ENCODE data around the gene CTDP1. TPM values are rescaled to one million over a fixed set of nuclear protein-coding genes. Genes with fewer than 3 reads are reported as not detected.

The CTDP1 gene
- total RNA-seq, 4 donors from 2014 or later: 16.7 to 25.3 (median 21.6) TPM

DNA sequence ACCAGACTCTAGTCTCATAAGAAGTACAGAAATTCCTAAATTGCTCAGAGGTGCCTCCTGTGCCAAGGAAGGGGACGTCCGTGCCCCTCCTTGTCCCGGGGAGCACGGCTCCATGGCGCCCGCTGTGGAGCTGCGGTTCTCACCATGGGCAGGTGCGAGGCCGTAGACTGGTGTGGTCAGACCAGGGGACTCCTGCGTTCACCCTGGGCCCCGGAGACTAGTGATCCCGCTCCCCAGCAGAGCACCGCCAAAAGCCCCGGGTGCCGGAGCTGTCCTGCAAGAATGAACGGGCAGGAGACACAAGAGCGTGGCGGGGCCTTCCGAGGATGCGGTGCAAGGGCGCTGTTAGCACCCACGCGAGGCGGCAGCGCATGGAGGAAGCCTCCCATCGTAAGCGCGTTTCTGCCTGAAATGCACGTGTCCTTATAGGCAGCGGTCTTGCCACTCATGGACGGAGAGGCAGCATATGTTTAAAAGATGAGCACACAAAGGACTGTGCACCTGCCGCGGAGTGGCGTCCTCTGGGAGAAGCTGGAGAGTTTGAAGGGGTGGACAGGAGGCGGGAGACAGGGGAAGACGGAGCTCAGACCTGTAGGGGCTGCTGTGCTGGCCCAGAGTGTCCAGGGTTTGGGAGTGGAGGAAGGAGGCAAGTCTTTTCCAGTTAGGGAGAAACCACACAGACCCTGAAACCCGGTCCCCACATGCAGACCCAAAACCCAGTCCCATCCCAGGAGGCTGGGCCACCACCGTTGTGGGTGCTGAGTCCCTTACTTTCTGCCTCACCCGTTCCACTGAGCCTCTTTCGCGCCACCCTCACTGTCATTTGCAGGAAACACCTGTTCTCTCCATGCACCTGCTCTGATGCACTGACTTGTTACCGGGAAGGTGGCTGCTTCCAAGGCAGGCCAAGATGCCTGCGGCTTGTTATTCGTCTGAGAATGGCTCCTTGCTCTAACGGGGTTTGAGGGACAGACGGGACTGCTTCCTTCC, 110.6 kb downstream of the CTDP1 start:
- H3K27me3 ChIP-seq: peaks cover 75% of the 10 kb centered on the region
- peaks cover 0 to 15% (median 7%) of the 10 kb centered on the region in 3 donors for H3K4me1 ChIP-seq
- ATAC-seq: no peak
- WGBS, 2 donors (ENCODE audit: low coverage in 1 of 2): 58 to 62% methylated on average over 5 to 13 of the region's 46 CpGs
- TF ChIP-seq EP300 (IDR thresholded peaks at IDR 0.05) (no peak), POLR2A (IDR thresholded peaks at IDR 0.05) (no peak), POLR2AphosphoS5 (IDR thresholded peaks at IDR 0.05) (no peak)
- TF ChIP-seq, protein P1, sequence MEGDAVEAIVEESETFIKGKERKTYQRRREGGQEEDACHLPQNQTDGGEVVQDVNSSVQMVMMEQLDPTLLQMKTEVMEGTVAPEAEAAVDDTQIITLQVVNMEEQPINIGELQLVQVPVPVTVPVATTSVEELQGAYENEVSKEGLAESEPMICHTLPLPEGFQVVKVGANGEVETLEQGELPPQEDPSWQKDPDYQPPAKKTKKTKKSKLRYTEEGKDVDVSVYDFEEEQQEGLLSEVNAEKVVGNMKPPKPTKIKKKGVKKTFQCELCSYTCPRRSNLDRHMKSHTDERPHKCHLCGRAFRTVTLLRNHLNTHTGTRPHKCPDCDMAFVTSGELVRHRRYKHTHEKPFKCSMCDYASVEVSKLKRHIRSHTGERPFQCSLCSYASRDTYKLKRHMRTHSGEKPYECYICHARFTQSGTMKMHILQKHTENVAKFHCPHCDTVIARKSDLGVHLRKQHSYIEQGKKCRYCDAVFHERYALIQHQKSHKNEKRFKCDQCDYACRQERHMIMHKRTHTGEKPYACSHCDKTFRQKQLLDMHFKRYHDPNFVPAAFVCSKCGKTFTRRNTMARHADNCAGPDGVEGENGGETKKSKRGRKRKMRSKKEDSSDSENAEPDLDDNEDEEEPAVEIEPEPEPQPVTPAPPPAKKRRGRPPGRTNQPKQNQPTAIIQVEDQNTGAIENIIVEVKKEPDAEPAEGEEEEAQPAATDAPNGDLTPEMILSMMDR (IDR thresholded peaks at IDR 0.05): no peak
- no peak overlapping the region for H3K4me3 ChIP-seq
- no peak overlapping the region for H3K27ac ChIP-seq
- no peaks in the 10 kb centered on the region for H3K36me3 ChIP-seq
- no peaks in the 10 kb centered on the region for H3K9me3 ChIP-seq

DNA sequence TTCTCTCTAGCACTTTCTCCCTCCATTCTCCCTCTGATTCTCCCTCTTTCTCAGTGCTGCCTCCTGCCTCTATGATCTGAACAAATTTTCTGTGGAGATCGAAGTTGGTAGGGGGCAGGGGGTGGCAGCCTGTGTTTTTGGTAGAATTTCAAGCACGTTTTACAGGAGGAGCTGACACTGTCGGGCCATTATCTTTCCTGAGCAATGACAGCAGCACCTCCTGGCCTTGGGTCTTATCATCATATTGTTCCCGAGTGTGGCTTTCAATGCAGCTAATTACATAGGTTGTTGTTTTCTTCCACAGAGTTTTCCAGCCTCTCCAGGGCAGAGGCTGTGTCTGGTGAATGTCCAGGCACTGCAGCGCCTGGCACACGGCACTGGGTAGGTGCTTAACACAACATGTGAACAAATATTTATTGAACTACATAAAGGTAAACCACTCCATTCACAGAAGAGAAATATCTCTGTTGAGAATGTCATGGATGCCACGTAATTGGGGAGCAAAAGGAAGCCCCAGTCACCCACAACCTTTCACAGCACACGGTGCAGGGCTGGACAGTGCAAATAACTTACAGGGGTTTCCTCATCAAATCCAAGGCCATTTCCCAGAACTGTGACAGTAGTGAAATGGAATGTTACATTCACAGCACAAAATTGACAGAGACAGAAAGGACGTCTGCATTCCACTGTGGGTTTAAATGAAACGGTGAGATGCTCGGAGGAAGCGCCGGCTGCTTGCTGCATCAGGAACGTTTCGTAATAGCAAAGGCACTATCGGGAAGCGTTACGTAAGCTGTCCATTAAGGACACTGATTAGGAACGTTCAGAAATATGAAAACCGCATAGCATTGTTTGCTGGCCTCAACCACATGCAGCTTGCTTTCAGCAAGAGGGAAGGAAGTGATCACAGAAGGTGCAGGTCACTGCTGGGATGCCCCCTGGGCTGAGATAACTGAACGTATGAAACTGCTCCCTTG, 111.7 kb downstream of the CTDP1 start:
- Histone ChIP-seq H3K36me3 (no peaks in the 10 kb centered on the region), H3K27me3 (peaks cover 71% of the 10 kb centered on the region), H3K4me1 (peaks cover 0 to 15% (median 7%) of the 10 kb centered on the region in 3 donors), H3K27ac (no peak overlapping the region), H3K9me3 (no peaks in the 10 kb centered on the region), H3K4me3 (no peak overlapping the region)
- TF ChIP-seq POLR2AphosphoS5 (IDR thresholded peaks at IDR 0.05) (peak; percentile 65), POLR2A (IDR thresholded peaks at IDR 0.05) (no peak), EP300 (IDR thresholded peaks at IDR 0.05) (no peak)
- WGBS, 2 donors (ENCODE audit: low coverage in 1 of 2): 31 to 41% methylated on average over 19 of the region's 21 CpGs
- ATAC-seq: peak; percentile 53

DNA sequence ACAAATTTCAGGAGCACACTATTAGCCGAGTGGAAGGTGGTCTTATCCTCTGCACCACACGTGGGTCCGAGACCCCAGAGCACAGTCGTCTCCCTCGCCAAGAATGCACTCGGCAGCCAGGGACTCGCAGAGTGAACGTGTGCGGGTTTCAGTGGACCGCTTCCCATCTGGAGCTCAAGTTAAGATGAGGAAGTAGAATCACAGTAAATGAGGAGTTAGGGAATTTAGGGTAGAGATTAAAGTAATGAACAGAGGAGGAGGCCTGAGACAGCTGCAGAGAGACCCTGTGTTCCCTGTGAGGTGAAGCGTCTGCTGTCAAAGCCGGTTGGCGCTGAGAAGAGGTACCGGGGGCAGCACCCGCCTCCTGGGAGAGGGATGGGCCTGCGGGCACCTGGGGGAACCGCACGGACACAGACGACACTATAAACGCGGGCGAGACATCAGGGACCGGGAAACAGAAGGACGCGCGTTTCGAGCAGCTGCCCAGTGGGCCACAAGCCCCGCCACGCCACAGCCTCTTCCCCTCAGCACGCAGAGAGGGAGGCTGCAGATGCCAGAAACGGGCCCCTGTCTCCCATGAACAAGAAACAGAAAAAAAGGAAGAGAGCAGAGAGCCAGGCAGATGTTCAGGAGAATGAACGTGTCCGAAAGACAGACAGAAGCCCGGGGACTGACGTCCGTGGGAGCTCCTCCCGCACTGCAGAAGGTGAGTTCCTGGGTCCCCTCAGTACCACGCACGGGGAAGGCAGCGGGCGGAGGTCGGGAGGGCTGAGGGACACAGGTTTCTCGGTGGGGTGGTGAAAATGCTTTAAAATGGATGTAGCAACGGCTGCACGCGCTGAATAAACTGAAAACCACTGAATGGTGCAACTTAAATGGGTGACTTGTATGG, 112.7 kb downstream of the CTDP1 start:
- no peak for ATAC-seq
- 77 to 85% methylated on average over 23 to 25 of the region's 46 CpGs for WGBS, 2 donors (ENCODE audit: low coverage in 1 of 2)
- peak overlapping the region in 1 of 2 donors; percentile 19 for H3K4me3 ChIP-seq

DNA sequence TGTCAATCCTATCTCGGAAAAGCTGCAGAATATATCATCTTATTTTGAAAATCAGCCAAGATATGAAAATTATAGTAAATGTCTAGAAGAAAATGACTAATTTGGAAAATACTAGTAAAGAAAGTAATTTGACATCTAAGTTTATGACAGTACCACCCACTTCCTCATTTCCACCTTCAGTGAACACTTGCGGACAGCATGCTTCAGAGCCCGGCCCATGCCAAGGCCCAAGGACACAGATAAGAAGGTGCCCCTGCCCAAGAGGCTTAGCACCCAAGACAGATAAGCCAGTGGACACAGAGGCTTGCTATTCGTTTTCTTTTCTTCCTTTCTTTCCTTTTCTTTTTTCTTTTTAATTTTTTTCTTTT, 113.4 kb downstream of the CTDP1 start:
- 66 to 68% methylated on average over 4 of the region's 4 CpGs for WGBS, 2 donors (ENCODE audit: low coverage in 1 of 2)
- Histone ChIP-seq H3K9me3 (no peaks in the 10 kb centered on the region), H3K4me1 (peaks cover 0 to 18% (median 5%) of the 10 kb centered on the region in 3 donors), H3K27ac (no peak overlapping the region), H3K36me3 (no peaks in the 10 kb centered on the region), H3K27me3 (peaks cover 71% of the 10 kb centered on the region), H3K4me3 (no peak overlapping the region)
- no peak for ATAC-seq
- TF ChIP-seq POLR2AphosphoS5 (IDR thresholded peaks at IDR 0.05) (no peak), EP300 (IDR thresholded peaks at IDR 0.05) (no peak), POLR2A (IDR thresholded peaks at IDR 0.05) (no peak)
- TF ChIP-seq, protein P1 (IDR thresholded peaks at IDR 0.05): no peak

More for the DNA sequence above, 112.7 kb downstream of the CTDP1 start:
- H3K36me3 ChIP-seq: no peaks in the 10 kb centered on the region
- H3K27ac ChIP-seq: no peak overlapping the region
- H3K27me3 ChIP-seq: peaks cover 71% of the 10 kb centered on the region
- peaks cover 0 to 18% (median 7%) of the 10 kb centered on the region in 3 donors for H3K4me1 ChIP-seq
- H3K9me3 ChIP-seq: no peaks in the 10 kb centered on the region
- no peak for TF ChIP-seq EP300 (IDR thresholded peaks at IDR 0.05)
- TF ChIP-seq, protein P1 (IDR thresholded peaks at IDR 0.05): no peak

Data from gastroesophageal sphincter (tissue), 4 donors.